Keratinocyte (primary cell): ENCODE data around the gene TDRD9. TPM values are rescaled to one million over a fixed set of nuclear protein-coding genes. Genes with fewer than 3 reads are reported as not detected.
"Not testable (repeated sequence)": the region's sequence is repeated elsewhere in the genome, so short reads cannot be mapped to it uniquely, and the experiment has no call there.

Source experiments
- DNase-seq: peaks from one replicate; pipeline ENCODE4 v3.0.0-alpha.2; 2011; ENCODE audit warnings: low read depth, missing footprints, low spot score
- FAIRE-seq: peaks from 2 replicates; lab custom pipeline; 2011; peaks lifted over from hg19 to GRCh38; lab: Jason Lieb, UNC
- H2AFZ ChIP-seq: 2 replicates; pipeline ENCODE4 v1.6.0; 2012; ENCODE audit warnings: low read length, control low read depth, inconsistent platforms; ENCODE audit not compliant: control insufficient read depth
- H3K27ac ChIP-seq: 2 replicates; pipeline ENCODE4 v1.5.1; 2011; ENCODE audit warnings: low read length; ENCODE audit not compliant: control insufficient read depth, insufficient read depth
- H3K27me3 ChIP-seq: 3 replicates; pipeline ENCODE4 v1.6.0; 2011; ENCODE audit warnings: low read length; ENCODE audit not compliant: control insufficient read depth, insufficient read depth; ENCODE audit errors: extremely low read depth
- H3K36me3 ChIP-seq, 2 experiments: 2 replicates in 1 of 2; 3 replicates in 1 of 2; pipeline ENCODE4 v1.5.1; 2011; ENCODE audit warnings: low read length in 2 of 2, mild to moderate bottlenecking in 1 of 2; ENCODE audit not compliant: control insufficient read depth in 2 of 2, insufficient read depth in 2 of 2; ENCODE audit errors: extremely low read depth in 1 of 2
- H3K4me1 ChIP-seq: 3 replicates; pipeline ENCODE4 v1.5.1; 2011; ENCODE audit warnings: low read length; ENCODE audit not compliant: control insufficient read depth, insufficient read depth; ENCODE audit errors: extremely low read depth
- H3K4me2 ChIP-seq: 3 replicates; pipeline ENCODE4 v1.6.0; 2011; ENCODE audit warnings: low read depth, low read length; ENCODE audit not compliant: control insufficient read depth, insufficient read depth; ENCODE audit errors: extremely low read depth
- H3K4me3 ChIP-seq, 3 experiments: fragments of 200-600 bp in 1 of 3; sonication (generic) in 1 of 3; 2 replicates in 2 of 3; 3 replicates in 1 of 3; pipeline ENCODE4 v1.5.1; 2011 to 2016; ENCODE audit warnings: low read length in 3 of 3, mild to moderate bottlenecking in 3 of 3, control low read depth in 2 of 3, inconsistent platforms in 1 of 3, low read depth in 1 of 3, mixed read lengths in 1 of 3, mixed run types in 1 of 3, moderate library complexity in 1 of 3; ENCODE audit not compliant: control insufficient read depth in 2 of 3, insufficient read depth in 2 of 3; ENCODE audit errors: extremely low read depth in 1 of 3
- H3K79me2 ChIP-seq: 2 replicates; pipeline ENCODE4 v1.6.0; 2012; ENCODE audit warnings: low read length; ENCODE audit not compliant: control insufficient read depth, insufficient read depth
- H3K9ac ChIP-seq: 3 replicates; pipeline ENCODE4 v1.6.0; 2011; ENCODE audit warnings: low read length; ENCODE audit not compliant: control insufficient read depth, insufficient read depth; ENCODE audit errors: extremely low read depth
- H3K9me1 ChIP-seq: 3 replicates; pipeline ENCODE4 v1.6.0; 2011; ENCODE audit warnings: low read length; ENCODE audit not compliant: control insufficient read depth, insufficient read depth; ENCODE audit errors: extremely low read depth
- H3K9me3 ChIP-seq: 2 replicates; pipeline ENCODE4 v1.5.1; 2012; ENCODE audit warnings: low read depth, low read length; ENCODE audit not compliant: control insufficient read depth
- H4K20me1 ChIP-seq: 3 replicates; pipeline ENCODE4 v1.6.0; 2011; ENCODE audit warnings: low read length; ENCODE audit not compliant: control insufficient read depth, insufficient read depth; ENCODE audit errors: extremely low read depth
- CTCF ChIP-seq, 3 experiments: IDR thresholded peaks in 1 of 3; conservative IDR thresholded peaks in 1 of 3; optimal IDR thresholded peaks in 1 of 3; 2 replicates in 2 of 3; 3 replicates in 1 of 3; pipeline versions ENCODE3 to v1.5.1; 2011; ENCODE audit warnings: low read length in 3 of 3, mild to moderate bottlenecking in 3 of 3, moderate library complexity in 2 of 3, control low read depth in 1 of 3, inconsistent platforms in 1 of 3; ENCODE audit not compliant: insufficient read depth in 2 of 3; ENCODE audit errors: extremely low read depth in 1 of 3
- EZH2 ChIP-seq: IDR thresholded peaks from one replicate; pipeline ENCODE4 v1.6.1; 2012; ENCODE audit warnings: inconsistent platforms, mild to moderate bottlenecking, low read length, moderate library complexity
- dilution Hi-C: fragments of 300-500 bp; cut with MboI; formaldehyde crosslinking; loops from one replicate; pipeline ENCODE4 v1.7.0; 2020; ENCODE audit warnings: low sequenced_read_pairs; ENCODE audit not compliant: extremely low pct_ligation_motif_present
- polyA plus RNA-seq, 5 experiments: library from polyadenylated mRNA; depleted of rRNA in 3 of 5; stranded (reverse) in 3 of 5; stranded (forward) in 1 of 5; unstranded in 1 of 5; fragments of >200 nt; gene quantifications; 1 replicate in 1 of 5; 2 replicates in 3 of 5; 3 replicates in 1 of 5; pipeline versions ENCODE4 v1.2.1 to v1.2.3, GENCODE V29; 2011 to 2012; ENCODE audit warnings: missing spikeins in 2 of 5, low read depth in 1 of 5, low replicate concordance in 1 of 5

The TDRD9 gene
- polyA plus RNA-seq, 1 donor (not counting 4 experiments of a cell fraction or from before 2014, with no cell fraction given) = 0.10 TPM

- no peak overlapping the region for H3K9ac ChIP-seq
- H3K4me3 ChIP-seq = no peak overlapping the region
- H2AFZ ChIP-seq = no peak overlapping the region
- TF ChIP-seq EZH2 (no peak), CTCF (optimal IDR thresholded peaks at IDR 0.05 in 1 of 3, IDR thresholded peaks at IDR 0.05 in 1 of 3, conservative IDR thresholded peaks at IDR 0.05 in 1 of 3; ENCODE audit: extremely low read depth in 1 of 3, insufficient read depth in 2 of 3, low read length in 3 of 3) (no peak)
- H3K4me2 ChIP-seq = no peak overlapping the region
- no peak for FAIRE-seq
- no peak overlapping the region for H3K27ac ChIP-seq
- no peaks in the 10 kb centered on the region for H3K36me3 ChIP-seq
- H3K27me3 ChIP-seq = no peaks in the 10 kb centered on the region
- H3K79me2 ChIP-seq = no peaks in the 10 kb centered on the region
- no peak for DNase-seq
- H3K4me1 ChIP-seq = no peaks in the 10 kb centered on the region
- H4K20me1 ChIP-seq = no peaks in the 10 kb centered on the region
- dilution Hi-C loops = no loop called here
- no peaks in the 10 kb centered on the region for H3K9me3 ChIP-seq
- H3K9me1 ChIP-seq = no peaks in the 10 kb centered on the region
Measured at GRCh38 chr14:103974575-103974974, 46.3 kb downstream of the TDRD9 start.

- H4K20me1 ChIP-seq, FAIRE-seq, H2AFZ ChIP-seq, H3K4me3 ChIP-seq, H3K9ac ChIP-seq, H3K4me2 ChIP-seq, H3K4me1 ChIP-seq, H3K9me1 ChIP-seq, H3K27ac ChIP-seq, H3K79me2 ChIP-seq, H3K9me3 ChIP-seq, H3K27me3 ChIP-seq, DNase-seq, dilution Hi-C loops, H3K36me3 ChIP-seq: not testable (repeated sequence)
- TF ChIP-seq CTCF (optimal IDR thresholded peaks at IDR 0.05 in 1 of 3, IDR thresholded peaks at IDR 0.05 in 1 of 3, conservative IDR thresholded peaks at IDR 0.05 in 1 of 3; ENCODE audit: extremely low read depth in 1 of 3, insufficient read depth in 2 of 3, low read length in 3 of 3) = peak in 2 of 3 experiments; percentile 27 to 30
Measured at GRCh38 chr14:103980623-103981238, 52.5 kb downstream of the TDRD9 start.
